ENCODE data around the gene GOLGA2.

- TF ChIP-seq EP300 (IDR thresholded peaks at IDR 0.05; ENCODE audit: borderline replicate concordance in 1 of 2, low read depth in 1 of 2, low read length in 1 of 2): no peak
- TF ChIP-seq TAF1 (IDR thresholded peaks at IDR 0.05; ENCODE audit: borderline replicate concordance, low read depth, low read length): 0 out of 2 replicates have a peak, but pooled peaks have one; percentile 32
- no peak for TF ChIP-seq IRF3 (IDR thresholded peaks at IDR 0.05; ENCODE audit: low read depth, low read length)
- TF ChIP-seq RCOR1 (IDR thresholded peaks at IDR 0.05; ENCODE audit: low read length): no peak; the same call in 1 of the 2 replicates
- TF ChIP-seq YY1 (IDR thresholded peaks at IDR 0.05; ENCODE audit: low read depth): no peak
- TF ChIP-seq EZH2phosphoT487 (IDR thresholded peaks at IDR 0.05; ENCODE audit: borderline replicate concordance, low read depth): no peak
- no peak for TF ChIP-seq JUND (IDR thresholded peaks at IDR 0.05)
- TF ChIP-seq CHD2 (IDR thresholded peaks at IDR 0.05; ENCODE audit: low read length, partially characterized antibody): peak; percentile 42
These were observed 30.2 kb downstream of the GOLGA2 start for GRCh38 chr9:128245421-128246151.
